HG02840 (cell line): ENCODE data around the gene DHDDS.
"Not testable (repeated sequence)": the region's sequence is repeated elsewhere in the genome, so short reads cannot be mapped to it uniquely, and the experiment has no call there.

Source experiments
- ATAC-seq: cut with Tn5 transposase; IDR thresholded peaks from one replicate; pipeline ENCODE4 v1.9.1; 2021; ENCODE audit warnings: mild to moderate bottlenecking, moderate library complexity, moderate number of reproducible peaks; ENCODE audit not compliant: unreplicated experiment, low FRiP score

Gene DHDDS

DNA sequence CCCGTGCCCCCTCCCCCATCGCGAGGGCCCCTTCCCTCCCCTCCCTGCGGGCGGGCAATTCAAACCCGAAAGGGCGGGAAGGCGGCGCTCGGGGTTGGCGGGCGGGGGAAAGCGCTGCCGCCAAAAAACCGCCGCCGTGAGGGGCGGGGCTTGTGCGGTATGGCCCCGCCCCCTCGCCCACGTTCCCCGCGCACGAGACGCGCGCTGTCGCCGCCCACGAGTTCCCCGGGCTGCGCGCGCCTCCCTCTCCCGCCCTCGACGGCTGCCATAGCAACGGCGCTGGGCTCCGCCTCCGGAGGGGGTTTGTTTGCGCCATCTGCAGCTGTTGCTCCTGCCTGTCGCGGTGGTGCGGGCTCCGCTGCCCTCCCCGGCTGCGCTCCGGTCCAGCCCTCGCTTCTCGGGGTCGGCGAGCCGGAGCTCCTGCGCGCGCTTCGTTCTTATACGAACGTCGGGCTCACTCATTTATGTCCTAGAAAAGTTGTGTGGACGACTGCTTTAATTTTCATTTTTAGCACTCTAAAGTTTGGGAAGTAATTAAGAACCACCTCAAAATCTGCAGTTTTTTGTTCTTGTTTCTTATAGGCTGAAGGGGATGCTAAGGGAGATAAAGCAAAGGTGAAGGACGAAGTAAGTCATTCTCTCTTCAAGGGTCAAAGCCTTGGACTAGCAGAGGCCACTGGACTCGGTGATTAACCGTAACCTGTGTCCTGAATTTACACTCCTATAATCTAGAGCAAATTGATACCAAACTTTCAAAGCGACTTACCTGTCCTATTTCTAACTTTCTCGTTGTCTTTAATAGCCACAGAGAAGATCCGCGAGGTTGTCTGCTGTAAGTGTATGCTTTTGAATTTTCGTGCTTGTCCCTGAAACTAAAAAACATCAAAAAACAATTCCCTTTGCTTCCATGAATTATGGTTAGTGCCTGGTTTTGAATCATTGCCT lies 41.1 kb downstream of the DHDDS start:
- peak; percentile 77 for ATAC-seq

- no peak for ATAC-seq
These were observed 42.7 kb downstream of the DHDDS start for GRCh38 chr1:26474818-26475217.

GRCh38 chr1:26475989-26476388 lies 43.9 kb downstream of the DHDDS start:
- ATAC-seq = no peak

DNA sequence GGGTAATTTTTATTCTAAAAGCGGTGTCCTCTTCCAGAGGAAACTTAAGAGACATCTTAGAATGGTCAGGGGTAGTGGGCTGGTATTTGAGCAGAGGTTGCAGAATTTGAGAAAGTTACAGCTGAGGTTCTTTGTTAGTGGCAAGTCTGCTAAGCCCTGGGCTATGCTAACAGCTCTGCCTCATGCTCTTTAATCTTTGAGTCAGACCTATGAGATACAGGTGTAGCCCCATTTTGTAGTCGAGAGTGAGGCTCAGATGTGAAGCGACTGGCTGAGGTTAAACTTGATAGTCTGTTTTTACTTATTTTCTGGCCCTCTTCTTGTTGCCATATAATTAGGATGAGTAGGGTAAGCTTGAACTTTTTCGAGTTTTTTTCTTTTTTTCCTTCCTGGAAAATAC lies 44.8 kb downstream of the DHDDS start:
- ATAC-seq = no peak

GRCh38 chr1:26477446-26478152 lies 45.5 kb downstream of the DHDDS start:
- no peak for ATAC-seq

DNA sequence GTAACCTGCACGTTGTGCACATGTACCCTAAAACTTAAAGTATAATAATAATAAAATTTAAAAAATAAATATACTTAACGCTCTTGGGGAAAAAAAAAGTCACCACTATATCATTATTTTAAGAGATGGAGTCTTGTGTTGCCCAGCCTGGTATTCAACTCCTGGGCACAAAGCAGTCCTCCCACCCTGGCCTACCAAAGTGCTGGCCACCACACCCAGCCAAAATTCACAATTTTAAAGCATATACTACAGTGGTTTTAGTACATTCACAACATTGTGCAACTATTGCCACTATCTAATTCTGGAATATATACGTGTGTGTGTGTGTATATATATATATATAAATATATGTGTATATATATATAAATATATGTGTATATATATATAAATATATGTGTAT lies 46.0 kb downstream of the DHDDS start:
- no peak for ATAC-seq

DNA sequence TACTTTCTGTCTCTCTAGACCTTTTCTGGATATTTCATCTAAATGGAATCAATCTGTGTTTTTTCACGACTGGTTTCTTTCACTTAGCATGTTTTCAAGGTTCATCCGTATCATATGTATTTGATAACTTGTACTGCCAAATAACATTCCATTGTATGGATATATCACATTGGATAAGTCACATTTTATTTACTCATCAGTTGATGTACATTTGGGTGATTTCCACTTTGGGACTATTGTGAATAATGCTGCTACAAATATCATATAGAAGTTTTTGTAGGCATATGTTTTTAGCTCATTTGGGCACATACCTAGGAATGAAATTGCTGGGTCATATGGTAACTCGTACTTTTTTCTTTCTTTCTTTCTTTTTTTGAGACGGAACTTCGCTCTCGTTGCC lies 46.9 kb downstream of the DHDDS start:
- ATAC-seq = no peak

DNA sequence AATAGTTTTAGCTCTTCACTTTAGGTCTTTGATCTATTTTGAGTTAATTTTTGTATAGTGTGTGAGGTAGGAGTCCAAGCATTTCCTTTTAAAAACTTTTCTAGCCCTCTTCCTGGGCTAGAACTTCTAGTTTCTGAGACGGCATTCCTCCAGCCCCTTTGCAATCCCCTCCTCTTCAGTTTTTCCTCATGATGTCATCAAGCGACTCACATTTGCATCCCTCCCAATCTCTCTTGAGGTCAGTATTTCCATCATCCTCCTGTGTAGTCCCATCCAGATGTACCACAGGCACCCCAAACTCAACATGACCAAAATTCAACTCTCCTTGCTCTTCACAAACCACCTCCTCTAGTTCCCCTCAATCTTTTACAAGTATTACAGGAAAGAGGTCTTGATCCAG lies 50.8 kb downstream of the DHDDS start:
- no peak for ATAC-seq

DNA sequence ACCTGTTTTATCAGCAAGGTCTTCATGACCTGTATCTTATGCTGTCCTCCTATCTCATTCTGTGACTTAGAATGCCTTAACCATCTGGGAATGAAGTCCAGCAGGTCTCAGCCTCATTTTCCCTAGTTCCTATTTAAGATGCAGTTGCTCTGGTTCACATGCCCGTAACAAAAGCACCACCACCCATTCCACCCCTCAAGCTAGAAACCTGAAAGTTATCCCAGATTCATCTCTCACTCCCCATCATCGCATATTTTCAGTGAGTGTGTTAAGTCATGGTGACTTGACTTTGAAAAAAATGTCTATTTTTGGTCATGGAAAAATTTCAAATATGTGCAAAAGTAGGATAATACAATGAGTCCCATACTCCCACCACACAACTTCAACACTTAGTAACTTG lies 51.9 kb downstream of the DHDDS start:
- no peak for ATAC-seq

- ATAC-seq = no peak
These were observed 58.0 kb downstream of the DHDDS start for GRCh38 chr1:26490155-26490554.

- ATAC-seq = no peak
These were observed 61.1 kb downstream of the DHDDS start for GRCh38 chr1:26493267-26493666.

GRCh38 chr1:26493938-26494337 lies 61.8 kb downstream of the DHDDS start:
- no peak for ATAC-seq

DNA sequence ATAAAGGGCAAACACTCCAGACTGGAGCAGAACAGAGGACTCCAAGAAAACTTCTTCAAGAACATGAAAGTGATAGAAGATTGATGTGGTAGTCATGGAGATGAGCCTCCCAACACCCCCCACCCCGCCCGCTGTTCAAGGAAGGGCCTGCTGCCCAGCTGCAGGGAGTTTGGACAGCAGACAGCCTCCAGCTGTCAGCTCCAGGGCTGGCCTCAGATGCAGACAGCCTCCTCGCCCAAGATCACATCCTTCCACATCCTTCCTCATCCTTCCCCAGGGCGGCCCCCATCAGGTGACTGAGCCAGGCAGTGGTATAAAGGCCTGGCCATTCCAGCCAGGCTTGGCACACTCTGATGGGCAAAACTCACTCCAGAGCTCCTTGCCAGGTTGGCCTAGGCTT lies 64.7 kb downstream of the DHDDS start:
- ATAC-seq = no peak

GRCh38 chr1:26498894-26499293 lies 66.8 kb downstream of the DHDDS start:
- ATAC-seq = no peak

- ATAC-seq = peak; percentile 70
These were observed 68.5 kb downstream of the DHDDS start for GRCh38 chr1:26500488-26501175.

DNA sequence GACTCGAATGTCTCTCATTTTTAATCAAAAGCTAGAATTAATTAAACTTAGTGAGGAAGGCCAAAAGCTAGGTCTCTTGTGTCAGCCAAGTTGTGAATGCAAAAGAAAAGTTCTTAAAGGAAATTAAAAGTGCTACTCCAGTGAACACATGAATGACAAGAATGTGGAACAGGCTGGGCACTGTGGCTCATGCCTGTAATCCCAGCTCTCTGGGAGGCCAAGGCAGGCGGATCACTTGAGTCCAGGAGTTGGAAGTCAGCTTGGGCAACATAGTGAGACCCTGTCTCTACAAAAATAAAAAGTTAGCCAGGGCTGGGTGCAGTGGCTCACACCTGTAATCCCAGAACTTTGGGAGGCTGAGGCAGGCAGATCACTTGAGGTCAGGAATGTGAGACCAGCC lies 78.6 kb downstream of the DHDDS start:
- not testable (repeated sequence) for ATAC-seq

GRCh38 chr1:26515836-26516235 lies 83.7 kb downstream of the DHDDS start:
- ATAC-seq = not testable (repeated sequence)

DNA sequence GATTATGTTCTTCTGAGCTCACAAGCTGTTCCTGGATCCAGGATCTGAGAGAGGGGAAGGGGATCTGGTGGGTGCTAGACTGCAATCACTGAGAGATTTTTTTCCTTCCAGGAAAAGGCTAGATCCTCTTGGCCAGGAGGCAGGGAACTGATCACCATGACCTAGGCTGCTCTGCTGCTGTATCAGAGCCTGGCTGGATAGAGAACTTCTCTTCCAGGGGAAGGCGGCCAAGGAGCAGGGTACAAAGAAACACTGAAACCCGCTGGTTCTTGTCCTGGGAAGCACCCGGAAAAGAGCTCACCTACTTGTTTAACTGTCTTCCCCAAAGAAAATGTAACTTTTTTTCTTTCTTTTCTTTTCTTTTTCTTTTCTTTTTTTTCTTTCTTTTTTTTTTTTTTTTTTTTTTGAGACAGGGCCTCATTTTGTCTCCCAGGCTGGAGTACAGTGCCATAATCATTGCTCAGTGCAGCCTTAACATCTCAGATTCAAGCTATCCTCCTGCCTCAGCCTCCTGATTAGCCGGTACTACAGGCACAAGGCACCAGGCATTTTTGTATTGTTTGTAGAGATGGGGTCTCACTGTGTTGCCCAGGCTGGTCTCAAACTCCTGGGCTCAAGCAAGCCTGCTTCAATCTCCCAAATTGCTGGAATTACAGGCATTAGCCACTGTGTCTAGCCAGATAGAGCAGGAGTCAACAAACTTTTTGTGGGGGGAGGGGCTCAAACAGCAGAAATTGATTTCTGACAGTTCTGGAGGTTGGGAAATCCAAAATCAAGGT lies 85.1 kb downstream of the DHDDS start:
- no peak for ATAC-seq

GRCh38 chr1:26517766-26518049 lies 85.6 kb downstream of the DHDDS start:
- no peak for ATAC-seq

DNA sequence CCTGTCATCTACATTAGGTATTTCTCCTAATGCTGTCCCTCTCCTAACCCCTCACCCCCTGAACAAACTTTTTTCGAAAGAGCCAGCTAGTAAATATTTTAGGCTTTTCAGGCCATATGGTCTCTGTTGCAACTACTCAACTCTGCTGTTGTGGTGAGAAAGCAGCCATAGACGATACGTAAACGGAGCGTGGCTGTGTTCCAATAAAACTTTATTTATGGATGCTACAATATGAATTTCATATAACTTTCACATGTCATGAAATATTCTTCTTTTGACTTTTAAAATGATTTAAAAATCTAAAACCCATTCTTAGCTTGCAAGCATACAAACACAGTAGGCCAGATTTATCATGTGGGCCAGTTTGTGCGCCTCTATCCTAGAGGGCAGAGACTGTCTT lies 86.2 kb downstream of the DHDDS start:
- no peak for ATAC-seq

DNA sequence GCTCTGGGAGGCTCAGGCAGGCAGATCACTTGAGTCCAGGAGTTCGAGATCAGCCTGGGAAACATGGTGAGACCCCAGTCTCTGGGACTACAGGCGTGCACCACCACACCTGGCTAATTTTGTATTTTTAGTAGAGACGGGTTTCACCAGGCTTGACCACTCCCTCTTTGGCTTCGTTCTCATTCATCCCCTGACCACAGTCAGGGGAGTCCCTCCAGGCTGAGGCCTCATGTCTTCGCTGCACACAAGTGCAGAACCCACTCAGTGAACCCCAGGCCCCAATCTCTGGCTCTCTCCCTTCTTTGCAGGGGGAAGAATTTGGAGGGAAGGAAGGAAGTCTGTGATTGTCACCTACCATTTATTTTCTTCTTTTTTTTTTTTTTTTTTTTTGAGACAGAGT lies 88.2 kb downstream of the DHDDS start:
- ATAC-seq = no peak
